AG20443 (cell line): ENCODE data around the gene UBE2H.
"Not testable (repeated sequence)": the region's sequence is repeated elsewhere in the genome, so short reads cannot be mapped to it uniquely, and the experiment has no call there.

ENCODE experiments used
- DNase-seq: peaks from one replicate; pipeline ENCODE4 v3.0.0; 2012; ENCODE audit warnings: low spot score, mixed read lengths

Gene UBE2H

GRCh38 chr7:129843978-129844840, 108.6 kb downstream of the UBE2H start:
- no peak for DNase-seq

DNA sequence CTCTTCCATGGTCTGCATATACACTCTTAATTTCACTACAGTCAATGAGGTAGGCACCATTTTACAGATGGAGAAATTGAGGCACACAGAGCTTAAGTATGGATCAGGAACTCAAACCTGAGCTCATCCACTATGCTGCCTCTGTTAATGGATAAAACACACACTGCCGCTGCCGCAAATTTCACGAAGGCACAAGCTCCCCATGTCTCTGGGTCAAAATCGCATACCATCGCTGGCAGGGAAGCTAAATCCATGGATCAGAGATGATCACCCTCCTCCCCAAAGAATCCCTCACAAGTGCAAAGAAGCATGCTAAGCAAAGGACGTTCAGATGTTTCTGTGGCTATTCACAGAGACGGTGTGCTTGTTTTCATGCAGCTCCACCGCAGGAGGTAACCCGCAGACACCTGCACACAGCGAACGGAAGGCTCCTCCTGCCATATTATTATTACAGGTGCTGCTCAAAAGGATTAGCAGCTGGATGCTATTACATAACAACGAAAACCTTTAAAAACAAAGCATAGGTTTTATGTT, 109.3 kb downstream of the UBE2H start:
- no peak for DNase-seq

DNA sequence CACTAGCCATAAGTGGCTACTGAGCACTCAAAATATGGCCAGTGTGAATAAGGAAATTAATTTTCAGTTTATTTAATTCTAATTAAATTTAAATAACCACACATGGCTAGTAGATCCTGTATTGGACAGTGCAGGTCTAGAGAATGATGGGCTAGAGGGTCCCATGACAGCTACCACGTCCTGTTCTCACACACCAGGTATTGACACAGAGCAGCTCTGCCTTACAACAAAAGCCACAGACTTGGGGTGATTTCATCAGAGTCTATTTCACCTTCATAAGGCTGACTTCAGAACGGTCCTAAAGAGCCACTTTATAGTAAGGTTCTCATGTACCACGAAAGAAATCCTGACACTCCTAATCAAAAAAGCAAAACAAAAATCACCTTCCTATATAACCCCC, 111.3 kb downstream of the UBE2H start:
- DNase-seq: no peak

DNA sequence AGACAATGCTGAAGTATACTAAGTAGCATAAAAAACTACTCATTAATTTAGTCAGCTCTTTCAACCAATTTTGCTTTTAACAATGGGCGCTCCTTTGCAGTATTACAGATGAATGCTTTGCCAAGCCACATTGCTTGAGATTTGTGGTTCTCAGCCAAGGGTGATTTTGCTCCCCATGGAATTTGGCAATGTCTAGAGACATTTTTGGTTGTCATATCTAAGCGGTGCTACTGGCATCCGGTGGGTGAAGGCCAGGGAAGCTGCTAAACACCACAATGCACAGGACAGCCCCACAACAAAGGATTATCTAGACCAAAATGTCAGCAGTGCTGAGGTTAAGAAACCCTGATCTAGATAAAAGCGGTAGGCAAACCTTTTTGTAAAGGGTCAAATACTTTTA, 112.0 kb downstream of the UBE2H start:
- DNase-seq: peak; percentile 22

DNA sequence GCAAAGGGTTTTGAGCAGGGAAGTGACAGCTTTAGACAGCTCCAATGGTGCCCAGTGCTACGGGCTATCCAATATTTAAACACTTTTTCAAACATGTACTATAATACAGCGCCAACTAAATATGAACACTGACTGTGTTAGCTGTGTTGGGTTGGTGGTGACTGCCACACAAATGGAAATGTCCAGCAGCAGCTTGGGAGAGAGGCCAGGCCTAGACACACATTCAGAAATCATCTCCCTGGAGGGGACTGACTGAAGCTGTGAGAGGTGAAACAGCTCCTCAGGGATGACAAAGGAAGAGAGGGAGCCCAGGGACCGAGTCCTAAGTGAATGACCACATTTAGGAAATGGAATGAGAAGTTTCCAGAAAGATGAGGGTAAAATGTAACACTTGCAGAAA, 115.8 kb downstream of the UBE2H start:
- no peak for DNase-seq

GRCh38 chr7:129835569-129835968, 117.2 kb downstream of the UBE2H start:
- no peak for DNase-seq

GRCh38 chr7:129833353-129833752, 119.4 kb downstream of the UBE2H start:
- not testable (repeated sequence) for DNase-seq

GRCh38 chr7:129832701-129833227, 120.0 kb downstream of the UBE2H start:
- no peak for DNase-seq

- DNase-seq: no peak
Measured at GRCh38 chr7:129832282-129832681, 120.5 kb downstream of the UBE2H start.

GRCh38 chr7:129831424-129832058, 121.2 kb downstream of the UBE2H start:
- peak; percentile 77 for DNase-seq

GRCh38 chr7:129830949-129831348, 121.8 kb downstream of the UBE2H start:
- no peak for DNase-seq

DNA sequence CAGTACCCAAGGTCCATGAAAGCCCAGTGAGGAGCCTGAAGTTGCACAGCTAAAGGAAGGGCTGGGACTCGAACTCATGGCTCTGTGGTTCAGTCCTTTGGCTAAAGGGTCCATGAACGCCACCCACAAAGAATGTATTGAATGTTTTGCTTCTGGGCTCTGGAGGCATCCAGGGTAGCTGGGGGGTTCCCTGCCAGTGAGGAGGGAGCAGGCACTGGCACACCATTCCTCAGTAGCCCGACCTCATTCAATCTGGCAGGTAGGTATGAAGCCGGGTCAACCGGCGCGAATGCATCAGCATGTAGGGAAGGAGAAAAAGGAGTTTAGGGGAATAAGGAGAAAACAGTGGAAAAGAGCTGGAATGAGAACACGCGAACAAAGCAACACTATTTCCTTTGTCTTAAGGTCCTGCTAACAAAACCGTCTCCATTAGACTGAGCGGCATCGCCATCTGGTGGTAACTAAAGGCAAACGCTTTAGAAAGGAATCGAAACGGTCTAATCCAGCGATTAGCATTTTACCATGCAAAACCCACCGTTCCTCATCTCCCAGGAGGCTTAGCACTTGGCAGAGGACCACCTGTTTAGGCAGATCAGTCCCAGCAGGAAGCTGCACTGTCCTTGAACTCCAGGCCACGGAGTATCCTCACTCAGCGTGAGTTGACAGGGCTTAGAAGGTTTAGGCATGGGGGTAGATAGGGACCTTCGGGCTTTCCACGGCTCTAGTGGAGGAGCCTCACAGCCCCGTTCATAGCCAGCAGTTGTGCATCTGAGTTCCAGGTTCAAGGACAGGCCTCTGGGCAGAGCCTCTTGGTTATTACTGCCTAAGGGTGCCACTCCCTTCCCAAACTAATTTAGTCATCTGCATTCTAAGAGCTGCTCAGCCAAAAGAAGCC, 122.8 kb downstream of the UBE2H start:
- peak; percentile 65 for DNase-seq

GRCh38 chr7:129828989-129829736, 123.6 kb downstream of the UBE2H start:
- DNase-seq: no peak

DNA sequence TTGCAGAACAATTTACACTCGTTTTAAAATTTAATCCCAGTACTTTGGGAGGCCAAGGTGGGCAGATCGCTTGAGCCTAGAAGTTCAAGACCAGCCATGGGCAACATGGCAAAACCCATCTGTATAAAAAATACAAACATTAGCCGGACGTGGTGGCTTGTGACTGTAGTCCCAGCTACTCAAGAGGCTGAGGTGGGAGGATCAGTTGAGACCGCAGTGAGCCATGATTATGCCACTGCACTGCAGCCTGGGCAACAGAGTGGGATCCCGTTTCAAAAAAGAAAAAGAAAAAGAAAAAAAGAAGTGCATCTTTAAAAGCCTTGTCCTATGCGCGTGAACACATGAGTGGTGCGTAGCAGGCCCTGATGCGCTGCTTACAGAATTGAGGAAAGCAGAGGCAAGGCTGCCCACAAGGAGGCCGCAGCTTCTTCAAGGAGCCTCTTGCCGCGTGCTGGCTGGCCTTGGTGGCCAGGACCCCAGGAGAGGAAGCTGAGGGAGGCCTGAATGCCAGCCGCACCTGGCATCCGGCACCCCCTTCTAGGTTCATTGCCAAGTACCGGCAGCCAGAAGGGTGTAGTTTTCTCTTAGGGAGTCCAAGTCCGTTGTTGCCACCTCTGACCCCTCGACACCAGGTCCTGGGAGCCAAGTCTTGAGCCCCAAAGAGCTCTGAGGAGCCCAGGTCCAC, 124.5 kb downstream of the UBE2H start:
- no peak for DNase-seq

DNA sequence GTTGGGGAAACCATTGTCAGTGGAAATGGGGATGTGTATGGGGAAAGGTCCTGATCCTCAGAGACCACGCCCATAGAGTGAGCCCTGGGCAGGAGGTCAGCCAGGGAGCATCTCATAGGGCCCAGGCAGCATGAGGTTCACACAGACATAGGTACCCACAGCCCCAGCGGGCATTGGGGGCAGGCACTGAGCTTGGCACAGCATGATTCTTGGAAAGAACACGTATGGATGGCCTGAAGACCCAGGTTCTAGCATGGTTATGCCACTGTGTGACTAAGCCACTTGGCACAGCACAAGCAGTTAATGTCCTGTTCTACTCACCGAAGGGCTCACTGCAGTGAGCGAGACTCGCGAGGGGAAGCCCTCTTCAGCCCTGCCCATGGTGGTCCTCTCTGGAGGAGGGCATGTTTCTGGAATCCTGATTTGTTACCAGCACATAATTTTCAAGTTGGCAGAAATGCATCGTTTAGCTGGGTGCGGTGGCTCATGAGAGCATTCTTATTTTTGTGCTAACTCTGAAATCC, 125.2 kb downstream of the UBE2H start:
- no peak for DNase-seq

DNA sequence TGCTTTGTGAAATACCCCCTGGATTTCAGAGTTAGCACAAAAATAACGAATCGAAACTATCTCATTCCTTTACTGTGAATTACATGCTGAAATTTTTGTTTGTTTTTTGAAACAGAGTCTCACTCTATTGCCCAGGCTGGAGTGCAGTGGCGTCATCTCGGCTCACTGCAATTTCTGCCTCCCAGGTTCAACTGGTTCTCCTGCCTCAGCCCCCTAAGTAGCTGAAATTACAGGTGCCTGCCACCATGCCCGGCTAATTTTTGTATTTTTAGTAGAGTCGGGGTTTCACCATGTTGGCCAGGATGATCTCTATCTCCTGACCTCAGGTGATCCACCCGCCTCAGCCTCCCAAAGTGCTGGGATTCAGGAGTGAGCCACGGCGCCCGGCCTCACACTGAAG, 125.9 kb downstream of the UBE2H start:
- not testable (repeated sequence) for DNase-seq

GRCh38 chr7:129825209-129825970, 127.4 kb downstream of the UBE2H start:
- DNase-seq: peak; percentile 94

DNA sequence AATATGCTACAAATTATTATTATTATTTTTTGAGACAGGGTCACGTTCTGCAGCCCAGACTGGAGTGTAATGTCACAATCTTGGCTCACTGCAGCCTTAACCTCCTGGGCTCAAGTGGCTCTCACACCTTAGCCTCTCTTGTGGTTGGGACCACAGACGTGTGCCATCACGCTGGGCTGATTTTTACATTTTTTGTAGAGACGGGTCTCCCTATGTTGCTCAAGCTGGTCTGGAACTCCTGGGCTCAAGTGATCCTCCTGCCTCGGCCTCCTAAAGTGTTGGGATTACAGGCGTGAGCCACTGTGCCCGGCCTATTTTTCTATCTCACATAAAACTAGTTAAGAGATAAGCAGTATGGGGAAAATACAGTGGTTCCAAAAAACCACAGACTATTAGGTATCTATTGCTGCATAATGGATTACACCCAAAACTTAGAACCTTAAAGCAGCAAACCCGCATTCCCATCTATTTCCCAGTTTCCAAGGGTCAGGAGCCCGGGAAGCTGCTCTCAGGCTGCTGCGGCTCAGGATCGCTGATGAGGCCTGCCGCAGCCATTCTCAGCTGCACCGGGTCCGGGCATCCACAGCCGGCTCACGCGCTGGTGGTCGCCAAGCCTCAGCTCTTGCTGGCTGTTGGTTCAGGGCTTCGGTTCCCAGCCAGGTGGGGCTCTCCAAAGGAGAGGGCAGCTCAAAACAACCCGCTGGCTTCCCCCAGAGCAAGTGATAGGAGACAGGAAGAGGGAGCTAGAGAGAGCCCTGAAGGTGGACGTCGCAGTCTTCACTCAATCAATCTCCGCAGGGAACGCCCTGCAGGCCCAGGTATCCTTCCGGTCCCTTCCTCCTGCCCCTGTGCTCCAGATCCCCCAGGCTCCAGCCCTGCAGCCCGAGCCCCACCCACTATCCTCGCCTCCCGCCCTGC, 128.2 kb downstream of the UBE2H start:
- no peak for DNase-seq
